ENCODE measurements around the gene ACAD10. TPM values are rescaled to one million over a fixed set of nuclear protein-coding genes. Genes with fewer than 3 reads are reported as not detected.
A peak's percentile ranks its signal among the peaks of the same experiment; 100 is the strongest.
"Not testable (repeated sequence)": the region's sequence is repeated elsewhere in the genome, so short reads cannot be mapped to it uniquely, and the experiment has no call there.

ACAD10 gene
- total and polyA plus RNA-seq, 7 donors, result 6.0 to 20.2 (median 10.9) TPM

GRCh38 chr12:111715279-111715678 lies 29.4 kb downstream of the ACAD10 start:
- WGBS, 3 donors, result 29 to 46% (median 30%) methylated on average over 4 of the region's 4 CpGs
- Histone ChIP-seq H3K36me3 (ENCODE audit: insufficient read depth in 1 of 2, low read depth in 1 of 2) (peaks cover 5 to 97% of the 10 kb centered on the region in 2 donors), H3K27ac (peak overlapping the region; percentile 68)

GRCh38 chr12:111719316-111719715 lies 33.5 kb downstream of the ACAD10 start:
- DNase-seq; H3K4me1 ChIP-seq; H3K27me3 ChIP-seq (ENCODE audit: insufficient read depth in 3 of 3, low read length in 2 of 3); H3K9me3 ChIP-seq; intact Hi-C loops (cut with DNase I); H3K4me3 ChIP-seq: not testable (repeated sequence)
- WGBS, 3 donors, result 54 to 67% (median 57%) methylated on average over 10 of the region's 10 CpGs
- Histone ChIP-seq H3K27ac (peak overlapping the region; percentile 60), H3K36me3 (ENCODE audit: insufficient read depth in 1 of 2, low read depth in 1 of 2) (peaks cover 0 to 78% of the 10 kb centered on the region in 2 donors)
- peak; percentile 28 to 48 (median 39) for ATAC-seq

More at GRCh38 chr12:111715279-111715678, 29.4 kb downstream of the ACAD10 start:
- TF ChIP-seq, protein P1, sequence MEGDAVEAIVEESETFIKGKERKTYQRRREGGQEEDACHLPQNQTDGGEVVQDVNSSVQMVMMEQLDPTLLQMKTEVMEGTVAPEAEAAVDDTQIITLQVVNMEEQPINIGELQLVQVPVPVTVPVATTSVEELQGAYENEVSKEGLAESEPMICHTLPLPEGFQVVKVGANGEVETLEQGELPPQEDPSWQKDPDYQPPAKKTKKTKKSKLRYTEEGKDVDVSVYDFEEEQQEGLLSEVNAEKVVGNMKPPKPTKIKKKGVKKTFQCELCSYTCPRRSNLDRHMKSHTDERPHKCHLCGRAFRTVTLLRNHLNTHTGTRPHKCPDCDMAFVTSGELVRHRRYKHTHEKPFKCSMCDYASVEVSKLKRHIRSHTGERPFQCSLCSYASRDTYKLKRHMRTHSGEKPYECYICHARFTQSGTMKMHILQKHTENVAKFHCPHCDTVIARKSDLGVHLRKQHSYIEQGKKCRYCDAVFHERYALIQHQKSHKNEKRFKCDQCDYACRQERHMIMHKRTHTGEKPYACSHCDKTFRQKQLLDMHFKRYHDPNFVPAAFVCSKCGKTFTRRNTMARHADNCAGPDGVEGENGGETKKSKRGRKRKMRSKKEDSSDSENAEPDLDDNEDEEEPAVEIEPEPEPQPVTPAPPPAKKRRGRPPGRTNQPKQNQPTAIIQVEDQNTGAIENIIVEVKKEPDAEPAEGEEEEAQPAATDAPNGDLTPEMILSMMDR (IDR thresholded peaks at IDR 0.05), result no peak
- no peaks in the 10 kb centered on the region for H3K9me3 ChIP-seq
- ATAC-seq (peak; percentile 77 to 91 (median 88)), DNase-seq (peak; percentile 17 to 72)
- peaks cover 4% of the 10 kb centered on the region for H3K4me1 ChIP-seq
- H3K27me3 ChIP-seq (ENCODE audit: insufficient read depth in 3 of 3, low read length in 2 of 3), result no peaks in the 10 kb centered on the region
- no peak overlapping the region for H3K4me3 ChIP-seq
- intact Hi-C loops (cut with DNase I), result no loop called here

DNA sequence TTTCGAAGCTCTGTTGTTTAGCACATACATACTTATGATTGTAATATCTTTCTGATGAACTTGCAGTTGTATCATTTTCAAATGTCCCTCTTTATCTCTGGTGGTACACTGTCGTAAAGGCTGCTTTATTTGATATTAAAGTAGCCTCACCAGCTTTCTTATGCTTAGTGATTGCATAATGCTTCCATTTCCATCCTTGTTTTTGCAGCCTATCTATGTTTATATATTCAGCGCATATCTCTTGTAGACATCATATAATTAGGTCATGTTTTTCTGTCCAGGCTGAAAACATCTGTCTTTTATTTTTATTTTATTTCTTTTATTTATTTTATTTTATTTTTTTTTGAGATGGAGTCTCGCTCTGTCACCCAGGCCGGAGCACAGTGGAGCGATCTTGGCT lies 34.6 kb downstream of the ACAD10 start:
- 97% methylated on average over 6 of the region's 6 CpGs for WGBS, 3 donors
- Histone ChIP-seq H3K27me3 (ENCODE audit: insufficient read depth in 3 of 3, low read length in 2 of 3) (no peaks in the 10 kb centered on the region), H3K4me3 (no peak overlapping the region), H3K27ac (no peak overlapping the region), H3K9me3 (no peaks in the 10 kb centered on the region), H3K4me1 (no peaks in the 10 kb centered on the region), H3K36me3 (ENCODE audit: insufficient read depth in 1 of 2, low read depth in 1 of 2) (peaks cover 0 to 77% of the 10 kb centered on the region in 2 donors)
- intact Hi-C loops (cut with DNase I), result no loop called here
- DNase-seq, result no peak
- ATAC-seq, result no peak
- TF ChIP-seq, protein P1 (IDR thresholded peaks at IDR 0.05), result no peak

- DNase-seq; H3K27ac ChIP-seq; ATAC-seq; H3K4me3 ChIP-seq; H3K4me1 ChIP-seq; H3K27me3 ChIP-seq (ENCODE audit: insufficient read depth in 3 of 3, low read length in 2 of 3); intact Hi-C loops (cut with DNase I); H3K9me3 ChIP-seq: not testable (repeated sequence)
- peaks cover 0 to 75% of the 10 kb centered on the region in 2 donors for H3K36me3 ChIP-seq (ENCODE audit: insufficient read depth in 1 of 2, low read depth in 1 of 2)
- 96 to 97% (median 97%) methylated on average over 19 to 45 of the region's 46 CpGs for WGBS, 3 donors
Measured at GRCh38 chr12:111723646-111724360, 38.0 kb downstream of the ACAD10 start.

DNA sequence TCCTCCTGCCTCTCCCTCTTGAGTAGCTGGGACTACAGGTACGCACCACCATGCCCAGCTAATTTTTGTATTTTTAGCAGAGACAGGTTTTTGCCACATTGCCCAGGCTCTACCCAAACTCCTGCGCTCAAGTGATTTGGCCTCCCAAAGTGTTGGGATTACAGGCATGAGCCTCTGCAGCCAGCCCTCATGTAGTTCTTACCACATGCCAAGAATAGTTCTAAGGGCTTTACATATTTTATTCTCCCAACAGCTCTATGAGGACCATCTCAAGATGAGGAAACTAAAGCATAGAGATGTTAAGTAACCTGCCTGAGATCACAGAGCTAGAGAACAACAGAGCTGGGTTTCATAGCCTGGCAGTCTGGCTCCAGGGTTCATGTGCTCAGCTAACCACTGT lies 42.9 kb downstream of the ACAD10 start:
- H3K36me3 ChIP-seq (ENCODE audit: insufficient read depth in 1 of 2, low read depth in 1 of 2), result peaks cover 4 to 80% of the 10 kb centered on the region in 2 donors

More for the DNA sequence above, 42.9 kb downstream of the ACAD10 start:
- DNase-seq, result no peak
- Histone ChIP-seq H3K27me3 (ENCODE audit: insufficient read depth in 3 of 3, low read length in 2 of 3) (no peaks in the 10 kb centered on the region), H3K4me1 (no peaks in the 10 kb centered on the region), H3K27ac (no peak overlapping the region), H3K4me3 (no peak overlapping the region), H3K9me3 (no peaks in the 10 kb centered on the region)
- 83 to 99% (median 96%) methylated on average over 2 of the region's 2 CpGs for WGBS, 3 donors
- TF ChIP-seq, protein P1 (IDR thresholded peaks at IDR 0.05), result no peak
- intact Hi-C loops (cut with DNase I), result no loop called here
- ATAC-seq, result no peak

All from psoas muscle (tissue), 8 donors.